ENCODE data around the gene FBXO36. TPM values are rescaled to one million over a fixed set of nuclear protein-coding genes. Genes with fewer than 3 reads are reported as not detected.
"Not testable (repeated sequence)": the region's sequence is repeated elsewhere in the genome, so short reads cannot be mapped to it uniquely, and the experiment has no call there.

FBXO36 gene
- total RNA-seq, 1 experiment from 2014 or later, result 1.9 TPM

DNA sequence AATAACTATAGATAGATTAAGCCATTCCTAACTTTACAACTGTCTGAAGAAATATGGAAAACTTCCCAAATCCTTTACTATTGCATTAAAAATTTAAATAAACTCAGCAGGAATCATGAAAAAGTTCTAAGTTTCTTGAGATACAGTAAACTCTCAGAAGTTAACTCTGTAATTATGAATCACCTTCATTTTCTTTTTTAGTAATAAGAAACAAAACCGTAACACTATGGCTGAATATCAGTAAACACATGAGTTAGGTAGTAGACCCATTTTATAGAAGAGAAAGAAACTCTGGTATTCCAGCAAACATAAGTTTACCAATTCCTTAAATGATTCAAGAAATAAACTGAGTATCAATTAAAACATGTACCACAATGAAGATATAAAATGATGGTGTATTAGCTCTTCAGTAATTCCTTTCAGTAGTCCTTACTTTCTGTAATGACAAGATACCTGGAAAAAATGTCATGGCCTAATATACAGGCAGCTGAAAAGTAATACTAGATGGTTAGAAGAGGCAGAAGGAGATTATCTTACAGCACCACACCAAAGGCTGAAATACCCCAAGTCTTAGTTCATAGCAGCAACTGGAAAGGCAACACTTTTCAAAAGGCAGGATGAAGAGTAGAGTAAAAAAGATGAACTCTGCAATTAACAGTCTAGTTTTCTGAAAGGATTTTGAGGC lies 12.0 kb upstream of the FBXO36 start:
- no peak for DNase-seq (ENCODE audit: extremely low read depth, low read depth)

DNA sequence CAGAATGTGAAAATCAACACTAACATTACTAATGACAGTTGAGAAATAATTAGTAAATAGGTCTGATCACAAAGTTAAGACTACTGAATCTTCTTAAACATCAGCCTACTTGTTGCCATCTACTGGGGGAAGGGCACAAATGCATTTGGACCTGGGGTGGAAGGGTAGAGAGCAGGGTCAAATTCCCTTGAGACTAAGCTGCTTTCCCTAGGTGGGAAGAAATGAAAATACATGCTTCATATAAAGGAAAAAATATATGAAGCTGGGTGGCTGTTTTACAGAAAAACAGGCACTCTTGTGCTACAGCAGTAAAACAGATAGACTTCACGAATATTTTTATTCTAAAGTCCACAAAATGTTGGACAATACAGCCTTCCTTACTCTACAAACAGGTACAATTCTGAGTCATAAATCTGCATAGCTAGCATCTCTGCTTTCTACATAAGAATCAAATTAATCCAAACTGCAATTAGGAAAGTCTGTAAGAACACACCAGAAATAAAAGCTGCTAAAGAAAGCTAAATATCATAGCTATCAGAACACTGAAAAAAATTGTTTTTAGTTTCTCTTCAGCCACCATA lies 11.4 kb upstream of the FBXO36 start:
- DNase-seq (ENCODE audit: extremely low read depth, low read depth), result peak; percentile 30

GRCh38 chr2:229914171-229914570 lies 8.1 kb upstream of the FBXO36 start:
- DNase-seq (ENCODE audit: extremely low read depth, low read depth), result no peak

DNA sequence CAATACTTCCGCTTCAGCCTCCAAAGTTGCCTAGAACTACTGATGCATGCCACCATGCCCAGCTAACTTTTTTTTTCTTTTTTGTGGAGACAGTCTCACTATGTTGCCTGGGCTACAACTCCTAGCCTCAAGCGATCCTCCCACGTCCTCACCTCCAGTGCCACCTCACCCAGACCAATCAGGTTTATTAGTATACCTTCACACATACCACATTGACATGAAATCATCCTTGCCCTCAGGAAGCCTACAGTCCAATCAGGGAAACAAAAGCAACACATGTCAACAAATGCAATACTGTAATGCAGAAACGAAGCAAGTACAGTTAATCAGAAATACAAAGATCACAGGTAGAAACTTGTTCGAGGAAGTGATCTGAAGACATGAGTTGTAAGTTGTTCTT lies 4.5 kb upstream of the FBXO36 start:
- no peak for DNase-seq (ENCODE audit: extremely low read depth, low read depth)

DNA sequence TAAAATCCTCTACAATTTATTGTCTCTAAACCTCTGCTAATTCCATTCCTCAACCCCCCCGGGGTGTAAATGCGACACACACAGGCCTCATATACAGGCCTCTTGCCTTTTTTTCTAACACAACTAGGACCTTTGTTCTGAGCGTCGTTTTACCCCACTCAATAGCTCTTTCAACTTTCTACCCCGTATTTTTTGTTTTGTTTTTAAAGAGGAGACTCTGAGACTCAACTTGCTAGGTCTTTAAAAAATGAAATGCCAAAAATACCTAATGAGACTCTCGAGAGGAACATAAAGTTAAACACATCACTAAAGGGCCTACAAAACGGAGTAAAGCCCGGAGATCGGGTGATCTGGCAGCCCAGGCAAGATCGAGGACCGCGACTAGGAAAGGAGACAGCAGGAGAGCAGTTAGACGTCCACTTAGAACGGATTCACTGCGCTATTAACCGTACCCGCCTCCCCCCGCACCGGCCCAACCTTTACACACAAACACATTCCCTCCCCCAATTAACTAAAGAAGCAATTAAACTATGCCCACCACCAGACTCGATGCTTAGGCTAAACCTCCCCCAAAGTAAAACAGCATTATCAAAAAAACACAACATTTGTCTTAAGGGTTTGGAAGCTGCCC lies 2.2 kb upstream of the FBXO36 start:
- no peak for DNase-seq (ENCODE audit: extremely low read depth, low read depth)

DNA sequence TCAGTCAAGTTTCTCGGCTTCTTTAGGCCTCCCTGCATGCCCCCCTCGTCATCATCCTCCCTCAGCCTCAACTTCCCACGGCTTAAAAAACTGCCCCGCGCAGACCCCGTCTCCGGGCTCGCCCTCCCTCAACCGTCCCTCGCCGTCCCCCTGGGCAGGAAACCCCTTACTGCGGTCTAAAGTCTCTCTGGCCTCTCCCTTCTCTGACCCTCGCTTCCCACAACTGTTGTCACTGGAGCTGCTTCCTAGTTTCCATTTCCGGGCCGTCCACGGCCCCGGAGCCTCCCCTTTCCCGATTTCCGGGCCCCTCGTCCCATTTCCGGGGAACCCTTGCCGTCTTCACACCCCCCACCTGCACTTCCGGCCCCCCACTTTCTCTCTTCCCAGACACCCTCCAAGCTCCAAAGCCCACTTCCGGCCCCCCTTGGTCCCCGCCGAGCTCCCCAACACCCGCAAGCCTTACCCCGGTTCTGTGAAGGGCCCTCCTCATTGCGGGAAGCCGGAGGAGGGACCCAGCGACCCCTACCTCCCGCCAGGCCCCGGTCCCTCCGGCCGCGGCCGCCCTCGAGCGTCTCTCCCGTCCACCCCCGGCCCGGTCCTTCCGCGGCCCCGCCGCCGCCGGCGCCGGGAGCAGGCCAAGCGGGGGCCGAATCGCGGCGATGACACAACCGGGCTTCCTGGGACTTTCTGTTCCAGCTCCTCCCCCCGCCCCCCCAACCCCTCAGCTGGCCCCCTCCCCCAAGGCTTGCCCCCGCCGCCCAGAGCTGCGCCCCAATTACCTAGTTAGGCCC lies 1.0 kb upstream of the FBXO36 start:
- DNase-seq (ENCODE audit: extremely low read depth, low read depth), result peak; percentile 44

- peak; percentile 88 for DNase-seq (ENCODE audit: extremely low read depth, low read depth)
Observed at GRCh38 chr2:229921892-229922448, 333 bp upstream of the FBXO36 start, which contains the start of gene TRIP12. Gene TRIP12, minus strand, starts transcription at chr2:229922009. Its CDS starts 41,930 bp downstream, at chr2:229880079.

- DNase-seq (ENCODE audit: extremely low read depth, low read depth), result not testable (repeated sequence)
Observed at GRCh38 chr2:229924541-229924940, 2.2 kb downstream of the FBXO36 start.

DNA sequence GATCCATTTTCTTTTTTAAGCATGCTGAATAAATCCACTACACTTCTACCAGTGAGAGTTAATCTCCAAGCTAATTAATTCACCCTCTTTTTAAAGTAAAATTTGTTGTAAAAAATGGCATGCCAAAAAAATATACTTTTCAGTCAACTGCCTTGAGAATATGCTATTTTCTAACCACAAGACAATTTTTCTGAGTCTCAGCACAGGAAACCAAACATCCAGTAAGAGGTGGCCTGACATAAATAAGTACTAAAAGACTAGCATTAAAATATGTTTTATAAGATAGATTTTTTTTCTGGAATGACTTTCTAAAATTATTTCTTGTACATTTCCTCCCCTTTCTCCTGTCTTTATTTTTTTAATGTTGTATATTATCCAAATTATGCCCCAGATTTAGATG lies 2.9 kb downstream of the FBXO36 start:
- no peak for DNase-seq (ENCODE audit: extremely low read depth, low read depth)

GRCh38 chr2:229927817-229928321 lies 5.6 kb downstream of the FBXO36 start:
- no peak for DNase-seq (ENCODE audit: extremely low read depth, low read depth)

- no peak for DNase-seq (ENCODE audit: extremely low read depth, low read depth)
Observed at GRCh38 chr2:229930656-229931055, 8.4 kb downstream of the FBXO36 start.

DNA sequence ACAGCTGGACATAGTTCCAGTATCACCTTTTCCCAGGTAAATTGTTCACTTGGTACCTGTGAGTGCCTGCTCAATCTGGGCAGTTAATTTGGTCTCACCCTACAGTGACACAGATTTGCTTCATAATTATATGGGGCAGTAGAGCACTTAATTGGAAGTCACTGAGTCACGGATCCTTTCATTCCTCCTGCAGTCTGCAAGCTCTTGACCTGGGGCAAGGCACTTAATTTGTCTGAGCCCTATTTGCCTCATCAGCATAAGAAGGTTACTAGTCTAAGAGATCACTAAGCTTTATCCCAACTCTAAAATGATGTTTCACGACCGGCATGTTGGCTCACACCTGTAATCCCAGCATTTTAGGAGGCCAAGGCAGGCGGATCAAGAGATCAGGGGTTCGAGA lies 8.9 kb downstream of the FBXO36 start:
- DNase-seq (ENCODE audit: extremely low read depth, low read depth), result no peak

DNA sequence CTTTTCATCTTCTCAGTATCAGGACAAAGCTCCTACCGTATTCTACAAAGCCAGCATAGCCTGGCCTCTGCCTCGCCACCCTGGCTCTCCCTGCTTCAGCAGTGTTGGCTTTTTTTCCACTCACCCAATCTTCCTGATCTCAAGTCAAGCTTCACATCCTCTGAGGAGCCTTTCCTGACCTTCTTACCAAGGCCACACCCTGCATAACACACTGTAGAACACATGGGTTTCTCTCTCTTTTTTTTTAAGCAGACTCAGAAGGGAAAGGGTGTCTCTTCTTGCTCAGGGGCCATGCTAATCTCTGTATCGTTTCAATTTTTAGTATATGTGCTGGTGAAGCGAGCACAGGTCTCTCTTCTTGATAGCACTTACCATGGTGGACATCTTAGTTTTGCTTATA lies 15.2 kb downstream of the FBXO36 start:
- no peak for DNase-seq (ENCODE audit: extremely low read depth, low read depth)

DNA sequence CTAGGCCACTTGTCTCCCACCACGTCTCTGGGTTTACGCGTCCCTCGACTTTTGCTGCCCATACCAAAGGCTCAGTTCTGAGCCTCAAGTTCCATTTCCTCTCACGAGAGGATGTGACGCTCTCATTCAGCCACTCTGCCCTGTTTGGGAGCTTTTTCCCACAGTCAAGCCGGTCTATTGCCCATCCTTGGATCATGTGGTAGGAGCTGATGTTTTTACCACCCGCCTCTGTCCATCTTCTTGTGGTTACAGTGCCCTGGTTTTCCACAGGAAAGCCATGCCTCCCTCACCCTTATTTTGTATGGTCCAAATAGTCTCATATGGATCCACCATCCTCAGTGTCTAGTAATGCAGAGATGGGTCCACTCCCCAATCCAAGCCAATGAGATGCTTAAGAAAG lies 20.4 kb downstream of the FBXO36 start:
- DNase-seq (ENCODE audit: extremely low read depth, low read depth), result no peak

DNA sequence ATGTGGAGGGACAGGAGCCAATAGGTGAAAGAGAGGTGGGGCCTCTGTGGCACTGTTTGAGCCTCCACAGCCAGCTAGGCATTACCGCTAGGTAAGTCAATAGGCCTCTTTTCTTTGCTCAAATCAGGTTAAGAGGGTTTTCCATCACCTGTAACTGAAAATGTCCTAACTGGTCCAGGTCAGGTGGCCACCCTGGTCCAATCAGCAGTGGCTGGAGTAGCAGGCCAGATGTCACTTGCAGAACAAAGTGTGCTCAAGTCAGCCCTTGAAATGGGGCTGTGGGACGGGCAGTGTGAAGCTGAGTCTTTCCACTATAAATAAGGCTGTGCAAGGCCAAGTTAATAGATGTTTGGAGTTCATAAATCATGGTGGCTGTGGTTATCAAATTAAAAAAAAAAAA lies 20.9 kb downstream of the FBXO36 start:
- no peak for DNase-seq (ENCODE audit: extremely low read depth, low read depth)

- no peak for DNase-seq (ENCODE audit: extremely low read depth, low read depth)
Observed at GRCh38 chr2:229943770-229944449, 21.6 kb downstream of the FBXO36 start.

GRCh38 chr2:229945975-229946374 lies 23.7 kb downstream of the FBXO36 start:
- DNase-seq (ENCODE audit: extremely low read depth, low read depth), result no peak

GRCh38 chr2:229947544-229947943 lies 25.2 kb downstream of the FBXO36 start:
- no peak for DNase-seq (ENCODE audit: extremely low read depth, low read depth)

DNA sequence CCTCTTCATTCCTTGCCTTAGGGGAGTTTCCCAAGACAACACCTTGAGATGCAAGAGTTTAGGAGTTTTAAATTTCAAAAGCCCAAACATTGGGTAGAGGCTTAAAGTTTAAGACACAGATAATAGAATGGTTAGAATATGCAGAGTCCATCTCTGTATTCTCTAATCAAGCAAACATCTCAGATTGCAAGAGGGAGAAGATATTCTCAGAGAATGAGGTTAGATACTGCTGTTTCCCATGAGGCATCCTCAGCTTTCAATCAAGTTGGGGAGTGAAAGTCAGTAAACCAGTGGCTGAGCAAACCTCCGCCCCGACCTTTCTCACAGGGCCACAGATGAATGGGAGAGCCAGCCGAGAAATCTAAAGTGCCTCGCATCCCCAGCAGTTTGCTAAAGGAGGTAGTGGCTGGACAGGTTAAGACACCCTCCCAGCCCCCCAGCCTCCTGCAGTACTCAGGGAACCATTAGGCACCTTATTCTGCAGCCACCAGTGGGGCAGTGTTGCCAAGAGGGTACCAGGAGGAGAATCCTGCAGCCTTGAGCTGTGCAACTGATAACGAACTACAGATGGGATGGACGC lies 30.0 kb downstream of the FBXO36 start:
- no peak for DNase-seq (ENCODE audit: extremely low read depth, low read depth)

DNA sequence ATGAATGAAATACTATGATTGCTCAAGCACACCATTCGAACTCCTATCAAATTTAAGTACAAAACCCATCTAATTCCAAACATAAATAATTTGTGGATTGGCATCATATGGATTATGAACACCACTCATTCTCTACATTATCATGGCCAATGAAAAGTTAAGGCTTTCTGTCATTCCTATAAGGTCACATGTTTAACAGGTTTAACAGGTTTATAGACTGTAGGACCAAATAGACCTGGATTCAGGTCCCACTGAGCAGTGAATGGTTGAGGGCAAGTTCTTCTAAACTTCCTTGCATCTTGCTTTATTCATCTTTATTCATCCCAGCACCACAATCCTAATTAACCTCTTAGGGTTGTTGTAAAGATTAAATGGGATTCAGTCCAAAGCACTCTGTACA lies 33.4 kb downstream of the FBXO36 start:
- no peak for DNase-seq (ENCODE audit: extremely low read depth, low read depth)
